ENCODE results near the gene TPM2.

DNA sequence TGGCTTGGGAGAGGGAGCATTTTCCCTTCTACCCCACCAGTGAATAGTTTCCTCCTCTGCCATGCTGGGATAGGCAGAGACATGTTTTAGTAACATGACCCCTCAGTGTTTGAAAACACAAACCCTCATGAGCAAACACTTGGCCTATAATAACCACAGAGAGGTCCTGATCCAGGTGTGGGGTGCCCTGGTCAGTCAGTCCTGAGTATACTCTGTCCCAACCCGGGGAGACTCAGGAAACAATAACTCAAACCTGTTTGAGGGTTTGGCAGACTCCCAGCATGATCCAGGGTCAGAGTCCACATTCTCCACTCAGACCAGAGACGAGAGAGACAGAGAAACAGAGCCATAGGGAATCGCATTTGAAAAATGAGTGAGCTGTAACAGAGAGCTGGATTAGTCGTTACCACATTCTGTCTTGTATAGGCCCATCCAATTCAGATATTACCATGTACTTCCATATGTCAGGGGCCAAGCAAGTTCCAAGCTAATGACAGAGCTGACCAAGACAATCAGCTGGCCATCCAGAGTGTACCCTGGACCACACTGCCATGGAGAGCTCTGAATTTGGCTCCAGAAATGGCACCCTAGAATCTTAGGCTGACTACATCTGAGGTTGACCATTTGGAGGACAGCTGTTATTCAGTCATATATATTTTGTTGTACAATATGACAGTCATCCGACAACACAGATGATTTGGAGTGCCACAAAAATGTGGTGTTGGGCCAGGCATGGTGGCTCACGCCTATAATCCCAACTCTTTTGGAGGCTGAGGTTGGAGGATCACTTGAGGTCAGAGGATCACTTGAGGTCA lies 20.2 kb downstream of the TPM2 start:
- TF ChIP-seq, protein P1, sequence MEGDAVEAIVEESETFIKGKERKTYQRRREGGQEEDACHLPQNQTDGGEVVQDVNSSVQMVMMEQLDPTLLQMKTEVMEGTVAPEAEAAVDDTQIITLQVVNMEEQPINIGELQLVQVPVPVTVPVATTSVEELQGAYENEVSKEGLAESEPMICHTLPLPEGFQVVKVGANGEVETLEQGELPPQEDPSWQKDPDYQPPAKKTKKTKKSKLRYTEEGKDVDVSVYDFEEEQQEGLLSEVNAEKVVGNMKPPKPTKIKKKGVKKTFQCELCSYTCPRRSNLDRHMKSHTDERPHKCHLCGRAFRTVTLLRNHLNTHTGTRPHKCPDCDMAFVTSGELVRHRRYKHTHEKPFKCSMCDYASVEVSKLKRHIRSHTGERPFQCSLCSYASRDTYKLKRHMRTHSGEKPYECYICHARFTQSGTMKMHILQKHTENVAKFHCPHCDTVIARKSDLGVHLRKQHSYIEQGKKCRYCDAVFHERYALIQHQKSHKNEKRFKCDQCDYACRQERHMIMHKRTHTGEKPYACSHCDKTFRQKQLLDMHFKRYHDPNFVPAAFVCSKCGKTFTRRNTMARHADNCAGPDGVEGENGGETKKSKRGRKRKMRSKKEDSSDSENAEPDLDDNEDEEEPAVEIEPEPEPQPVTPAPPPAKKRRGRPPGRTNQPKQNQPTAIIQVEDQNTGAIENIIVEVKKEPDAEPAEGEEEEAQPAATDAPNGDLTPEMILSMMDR (IDR thresholded peaks at IDR 0.05) = no peak
- no peak for TF ChIP-seq POLR2A (IDR thresholded peaks at IDR 0.05)
- TF ChIP-seq EP300 (IDR thresholded peaks at IDR 0.05) = no peak

All from stomach (tissue), 4 donors.